ENCODE measurements around the gene CFAP97.
A peak's percentile ranks its signal among the peaks of the same experiment; 100 is the strongest.

CFAP97 gene

GRCh38 chr4:185196437-185196836 is 7.4 kb downstream of the CFAP97 start:
- no peak for DNase-seq

- no peak for DNase-seq
Observed at GRCh38 chr4:185194924-185195888, 8.6 kb downstream of the CFAP97 start.

GRCh38 chr4:185192059-185192458 is 11.7 kb downstream of the CFAP97 start:
- DNase-seq, result no peak

GRCh38 chr4:185190306-185190856 is 13.4 kb downstream of the CFAP97 start:
- DNase-seq, result no peak

GRCh38 chr4:185189606-185190305 is 14.0 kb downstream of the CFAP97 start:
- DNase-seq, result no peak

GRCh38 chr4:185186769-185187168 is 17.0 kb downstream of the CFAP97 start:
- no peak for DNase-seq

GRCh38 chr4:185183622-185184281 is 20.0 kb downstream of the CFAP97 start:
- DNase-seq, result peak; percentile 77

GRCh38 chr4:185182239-185182638 is 21.6 kb downstream of the CFAP97 start:
- DNase-seq, result no peak

- no peak for DNase-seq
Observed at GRCh38 chr4:185179488-185179887, 24.3 kb downstream of the CFAP97 start.

GRCh38 chr4:185171373-185172071 is 32.3 kb downstream of the CFAP97 start:
- DNase-seq, result no peak

- no peak for DNase-seq
Observed at GRCh38 chr4:185167234-185167633, 36.6 kb downstream of the CFAP97 start.

- no peak for DNase-seq
Observed at GRCh38 chr4:185165605-185166063, 38.2 kb downstream of the CFAP97 start.

- no peak for DNase-seq
Observed at GRCh38 chr4:185151296-185151695, 52.5 kb downstream of the CFAP97 start.

GRCh38 chr4:185149392-185149791 is 54.4 kb downstream of the CFAP97 start:
- DNase-seq, result no peak

GRCh38 chr4:185145572-185145971 is 58.2 kb downstream of the CFAP97 start:
- no peak for DNase-seq

GRCh38 chr4:185144601-185145240 is 59.1 kb downstream of the CFAP97 start:
- no peak for DNase-seq

- peak; percentile 14 for DNase-seq
Observed at GRCh38 chr4:185143601-185143969, 60.2 kb downstream of the CFAP97 start.

- peak; percentile 76 for DNase-seq
Observed at GRCh38 chr4:185142912-185143600, 60.7 kb downstream of the CFAP97 start, which contains the start of gene SLC25A4. TSS of gene SLC25A4 (plus strand) at chr4:185143266. CDS start at chr4:185143373, 107 bp downstream.

- no peak for DNase-seq
Observed at GRCh38 chr4:185142564-185142911, 61.3 kb downstream of the CFAP97 start.

- DNase-seq, result no peak
Observed at GRCh38 chr4:185141777-185142176, 62.0 kb downstream of the CFAP97 start.

GRCh38 chr4:185139736-185140135 is 64.1 kb downstream of the CFAP97 start:
- DNase-seq, result no peak
